Progenitor cell of endocrine pancreas (in vitro differentiated cells): ENCODE results near the gene PHOX2B. TPM values are rescaled to one million over a fixed set of nuclear protein-coding genes. Genes with fewer than 3 reads are reported as not detected.

Experiments
- DNase-seq: peaks from one replicate; pipeline ENCODE4 v3.0.0; 2021; ENCODE audit warnings: low spot score; ENCODE audit not compliant: unreplicated experiment
- H3K27ac Mint-ChIP-seq: 2 replicates; pipeline ENCODE4 v1.8.0; 2021; ENCODE audit warnings: mild to moderate bottlenecking, moderate library complexity, mixed read lengths
- H3K27me3 Mint-ChIP-seq: 2 replicates; pipeline ENCODE4 v1.8.0; 2021; ENCODE audit warnings: mixed read lengths
- H3K36me3 Mint-ChIP-seq: 2 replicates; pipeline ENCODE4 v1.8.0; 2022; ENCODE audit warnings: mixed read lengths; ENCODE audit not compliant: insufficient read depth
- H3K4me1 Mint-ChIP-seq: 2 replicates; pipeline ENCODE4 v1.8.0; 2021; ENCODE audit warnings: low read depth, mixed read lengths
- H3K4me3 Mint-ChIP-seq: 2 replicates; pipeline ENCODE4 v1.8.0; 2021; ENCODE audit warnings: low read depth, mild to moderate bottlenecking, moderate library complexity, mixed read lengths
- H3K9me3 Mint-ChIP-seq: 2 replicates; pipeline ENCODE4 v1.8.0; 2021; ENCODE audit warnings: low read depth, mixed read lengths
- CTCF ChIP-seq: fragments of 200-600 bp; sonication (generic); IDR thresholded peaks from one replicate; pipeline ENCODE4 v1.5.0; 2021; ENCODE audit warnings: antibody characterized with exemption, mild to moderate bottlenecking; ENCODE audit not compliant: unreplicated experiment
- total RNA-seq: library from RNA; stranded (reverse); gene quantifications from 2 replicates; pipeline ENCODE4 v1.2.1, GENCODE V29; 2021

PHOX2B gene
- total RNA-seq, 1 donor from 2014 or later, result not detected

GRCh38 chr4:41751449-41752061, 3.0 kb upstream of the PHOX2B start:
- no peak overlapping the region for H3K27ac Mint-ChIP-seq
- H3K4me3 Mint-ChIP-seq, result no peak overlapping the region
- no peak for DNase-seq
- no peaks in the 10 kb centered on the region for H3K9me3 Mint-ChIP-seq
- peaks cover 1% of the 10 kb centered on the region for H3K4me1 Mint-ChIP-seq
- TF ChIP-seq CTCF, result peak; percentile 54
- no peaks in the 10 kb centered on the region for H3K36me3 Mint-ChIP-seq
- peaks cover 99% of the 10 kb centered on the region for H3K27me3 Mint-ChIP-seq

- no peak for TF ChIP-seq CTCF
- Mint-ChIP-seq H3K27ac (no peak overlapping the region), H3K4me1 (peaks cover 3% of the 10 kb centered on the region), H3K4me3 (no peak overlapping the region), H3K36me3 (no peaks in the 10 kb centered on the region), H3K9me3 (no peaks in the 10 kb centered on the region), H3K27me3 (peaks cover 98% of the 10 kb centered on the region)
- no peak for DNase-seq
Measured at GRCh38 chr4:41750626-41751448, 2.3 kb upstream of the PHOX2B start.

GRCh38 chr4:41750121-41750625, 1.6 kb upstream of the PHOX2B start:
- no peak for TF ChIP-seq CTCF
- no peaks in the 10 kb centered on the region for H3K9me3 Mint-ChIP-seq
- no peaks in the 10 kb centered on the region for H3K36me3 Mint-ChIP-seq
- peaks cover 95% of the 10 kb centered on the region for H3K27me3 Mint-ChIP-seq
- no peak overlapping the region for H3K4me3 Mint-ChIP-seq
- DNase-seq, result no peak
- H3K27ac Mint-ChIP-seq, result no peak overlapping the region
- H3K4me1 Mint-ChIP-seq, result peaks cover 3% of the 10 kb centered on the region

DNA sequence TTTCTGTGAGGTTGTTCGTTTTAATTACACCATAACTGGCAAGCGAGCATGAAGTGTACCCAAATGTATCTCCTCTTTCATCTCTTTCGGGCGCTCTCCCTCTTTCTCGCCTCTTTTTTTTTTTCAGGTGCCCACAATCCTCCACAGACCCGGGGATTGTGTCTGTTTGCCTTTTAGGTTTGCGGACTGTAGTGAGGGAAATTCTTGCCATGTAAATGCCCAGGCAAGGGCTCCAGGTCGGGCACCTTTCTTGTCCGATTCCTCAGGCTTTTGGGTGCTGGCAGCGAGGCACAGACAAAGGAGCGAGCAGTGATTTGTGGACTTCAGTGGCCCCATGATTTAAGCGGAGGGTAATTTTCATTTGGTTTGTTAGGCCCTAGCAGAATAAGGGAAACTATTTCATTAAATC, 1.1 kb upstream of the PHOX2B start:
- TF ChIP-seq CTCF, result no peak
- Mint-ChIP-seq H3K36me3 (no peaks in the 10 kb centered on the region), H3K9me3 (no peaks in the 10 kb centered on the region), H3K4me3 (no peak overlapping the region), H3K4me1 (peaks cover 3% of the 10 kb centered on the region), H3K27me3 (peaks cover 95% of the 10 kb centered on the region), H3K27ac (no peak overlapping the region)
- no peak for DNase-seq

DNA sequence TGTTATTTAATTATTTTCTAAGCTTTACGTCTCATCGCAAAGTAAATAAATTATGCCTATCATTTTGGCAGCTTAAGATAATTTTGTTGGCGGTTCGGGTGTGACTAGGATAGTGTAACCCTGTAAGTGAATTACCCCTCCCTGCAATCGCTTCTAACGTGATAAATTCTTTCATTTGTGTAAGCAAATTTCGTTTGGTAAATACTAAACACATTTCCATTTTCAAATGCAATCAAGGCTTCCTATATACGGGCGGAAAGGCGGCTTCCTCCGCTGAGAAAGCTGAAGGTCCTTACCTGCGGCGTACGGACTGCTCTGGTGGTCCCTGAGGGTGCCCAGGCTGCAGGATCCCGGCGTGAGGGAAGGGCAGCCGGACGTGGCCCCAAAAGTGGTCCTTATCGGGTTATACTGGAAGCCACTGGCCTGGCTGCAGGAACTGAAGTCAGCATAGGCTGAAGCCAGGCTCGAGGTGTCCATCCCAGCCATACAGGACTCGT, 403 bp downstream of the PHOX2B start:
- Mint-ChIP-seq H3K27me3 (peaks cover 95% of the 10 kb centered on the region), H3K9me3 (no peaks in the 10 kb centered on the region), H3K4me1 (peaks cover 3% of the 10 kb centered on the region), H3K36me3 (no peaks in the 10 kb centered on the region), H3K27ac (no peak overlapping the region), H3K4me3 (no peak overlapping the region)
- no peak for TF ChIP-seq CTCF
- no peak for DNase-seq
